GM23338 (cell line): ENCODE results near the gene CIROP. TPM values are rescaled to one million over a fixed set of nuclear protein-coding genes. Genes with fewer than 3 reads are reported as not detected.

Experiments
- ATAC-seq: fragments of 200-7000 bp; cut with Tn5 transposase; 3 replicates; pipeline ENCODE4 v1.9.1; 2020
- DNase-seq: peaks from one replicate; pipeline ENCODE4 v3.0.0-alpha.2; 2015; ENCODE audit warnings: low spot score
- H2AFZ ChIP-seq: fragments of 200-600 bp; sonication (generic); 2 replicates; pipeline ENCODE4 v1.8.0; 2016; ENCODE audit warnings: antibody characterized with exemption, mild to moderate bottlenecking, moderate library complexity
- H3F3A ChIP-seq: fragments of 200-600 bp; sonication (generic); replicated peaks from 2 replicates; pipeline ENCODE4 v1.8.0; 2017; ENCODE audit warnings: antibody characterized with exemption, mixed run types, low read depth
- H3K27ac ChIP-seq: fragments of 200-600 bp; sonication (generic); 2 replicates; pipeline ENCODE4 v1.6.1; 2016; ENCODE audit warnings: low read depth
- H3K27me3 ChIP-seq: fragments of 200-600 bp; sonication (generic); 2 replicates; pipeline ENCODE4 v1.8.0; 2016; ENCODE audit warnings: mild to moderate bottlenecking, mixed run types, moderate library complexity; ENCODE audit not compliant: insufficient read depth
- H3K36me3 ChIP-seq: fragments of 200-600 bp; sonication (generic); 2 replicates; pipeline ENCODE4 v1.8.0; 2016; ENCODE audit warnings: mild to moderate bottlenecking; ENCODE audit not compliant: insufficient read depth
- H3K4me1 ChIP-seq: fragments of 200-600 bp; sonication (generic); 2 replicates; pipeline ENCODE4 v1.8.0; 2016; ENCODE audit warnings: mild to moderate bottlenecking, moderate library complexity; ENCODE audit not compliant: insufficient read depth
- H3K4me2 ChIP-seq: fragments of 200-600 bp; sonication (generic); 2 replicates; pipeline ENCODE4 v1.7.1; 2017; ENCODE audit warnings: mixed run types
- H3K4me3 ChIP-seq: fragments of 200-600 bp; sonication (generic); 2 replicates; pipeline ENCODE4 v1.6.1; 2016; ENCODE audit warnings: mixed run types
- H3K79me2 ChIP-seq: fragments of 200-600 bp; sonication (generic); replicated peaks from 2 replicates; pipeline ENCODE4 v1.8.0; 2017; ENCODE audit warnings: mild to moderate bottlenecking; ENCODE audit not compliant: insufficient read depth
- H3K9me2 ChIP-seq: fragments of 200-600 bp; sonication (generic); 2 replicates; pipeline ENCODE4 v1.8.0; 2017; ENCODE audit not compliant: insufficient read depth
- H4K20me1 ChIP-seq: fragments of 200-600 bp; sonication (generic); replicated peaks from 2 replicates; pipeline ENCODE4 v1.8.0; 2017; ENCODE audit warnings: mild to moderate bottlenecking; ENCODE audit not compliant: insufficient read depth
- H3K27ac Mint-ChIP-seq: 2 replicates; pipeline ENCODE4 v1.8.0; 2020; ENCODE audit warnings: inconsistent platforms, mild to moderate bottlenecking, moderate library complexity, mixed read lengths
- H3K27me3 Mint-ChIP-seq: 3 replicates; pipeline ENCODE4 v1.8.0; 2022; ENCODE audit warnings: low read depth, mild to moderate bottlenecking, moderate library complexity, mixed read lengths, inconsistent platforms; ENCODE audit not compliant: insufficient read depth, poor library complexity
- H3K36me3 Mint-ChIP-seq: 3 replicates; pipeline ENCODE4 v1.8.0; 2021; ENCODE audit warnings: low read depth, mild to moderate bottlenecking, inconsistent platforms, moderate library complexity, mixed read lengths
- H3K4me1 Mint-ChIP-seq: 3 replicates; pipeline ENCODE4 v1.8.0; 2020; ENCODE audit warnings: mild to moderate bottlenecking, inconsistent platforms, mixed read lengths
- H3K4me3 Mint-ChIP-seq: 3 replicates; pipeline ENCODE4 v1.8.0; 2021; ENCODE audit warnings: moderate library complexity, mild to moderate bottlenecking, inconsistent platforms, mixed read lengths
- H3K9me3 Mint-ChIP-seq: 3 replicates; pipeline ENCODE4 v1.8.0; 2020; ENCODE audit warnings: moderate library complexity, mild to moderate bottlenecking, inconsistent platforms, mixed read lengths
- CREB1 ChIP-seq: fragments of 250-450 bp; sonication (Bioruptor Pico); IDR thresholded peaks from 2 replicates; pipeline ENCODE4 v1.5.0; 2020; ENCODE audit warnings: low read depth, mild to moderate bottlenecking, moderate library complexity
- EZH2phosphoT487 ChIP-seq: fragments of 200-600 bp; sonication (generic); IDR thresholded peaks from one replicate; pipeline ENCODE4 v1.8.1; 2018; ENCODE audit warnings: antibody characterized with exemption; ENCODE audit not compliant: unreplicated experiment
- JUNB ChIP-seq: IDR thresholded peaks from one replicate; pipeline ENCODE4 v1.6.1; 2016; ENCODE audit warnings: antibody characterized with exemption; ENCODE audit not compliant: unreplicated experiment
- NANOG ChIP-seq: IDR thresholded peaks from 2 replicates; pipeline ENCODE4 v1.6.1; 2016; ENCODE audit warnings: antibody characterized with exemption, borderline replicate concordance
- STAT1 ChIP-seq: IDR thresholded peaks from one replicate; pipeline ENCODE4 v1.6.1; 2016; ENCODE audit warnings: antibody characterized with exemption; ENCODE audit not compliant: unreplicated experiment
- ZNF114 ChIP-seq: fragments of 250-450 bp; sonication (Bioruptor Pico); IDR thresholded peaks from 2 replicates; pipeline ENCODE4 v1.5.0; 2020; ENCODE audit warnings: mild to moderate bottlenecking, moderate library complexity
- ZNF331 ChIP-seq: fragments of 250-450 bp; sonication (Bioruptor Pico); IDR thresholded peaks from 2 replicates; pipeline ENCODE4 v1.5.0; 2020; ENCODE audit warnings: low read depth, mild to moderate bottlenecking, moderate library complexity
- polyA plus RNA-seq: library from polyadenylated mRNA; unstranded; fragments of >200 nt; fragmentation: Nextera tagmentation; extraction: Ambion mirVana; gene quantifications from 2 replicates; pipeline ENCODE4 v1.2.1, GENCODE V29; 2016
- total RNA-seq: library from RNA; depleted of rRNA; stranded (reverse); fragments of >200 nt; shearing (Covaris generic); gene quantifications from 2 replicates; pipeline ENCODE4 v1.2.3, GENCODE V29; 2014
- TF ChIP-seq, protein P1 (sequence below): IDR thresholded peaks from one replicate; pipeline ENCODE4 v1.6.1; 2018; ENCODE audit warnings: antibody characterized with exemption; ENCODE audit not compliant: unreplicated experiment
- TF ChIP-seq, protein P2 (sequence below), 2 experiments: fragments of 200-600 bp in 1 of 2; sonication (generic) in 1 of 2; conservative IDR thresholded peaks; 2 replicates each; pipeline versions ENCODE4 v1.5.1 to v1.6.1; 2016 to 2017; ENCODE audit warnings: antibody characterized with exemption in 2 of 2, low read depth in 2 of 2, mild to moderate bottlenecking in 2 of 2, moderate library complexity in 1 of 2
- TF ChIP-seq, protein P3 (sequence below): IDR thresholded peaks from 2 replicates; pipeline ENCODE4 v1.6.1; 2016; ENCODE audit warnings: antibody characterized with exemption
- TF ChIP-seq, protein P4 (sequence below): fragments of 250-450 bp; sonication (Bioruptor Pico); IDR thresholded peaks from 2 replicates; pipeline ENCODE4 v1.5.0; 2020; ENCODE audit warnings: mild to moderate bottlenecking, moderate library complexity

CIROP gene
- total and polyA plus RNA-seq, 2 experiments from 2014 or later = not detected

DNA sequence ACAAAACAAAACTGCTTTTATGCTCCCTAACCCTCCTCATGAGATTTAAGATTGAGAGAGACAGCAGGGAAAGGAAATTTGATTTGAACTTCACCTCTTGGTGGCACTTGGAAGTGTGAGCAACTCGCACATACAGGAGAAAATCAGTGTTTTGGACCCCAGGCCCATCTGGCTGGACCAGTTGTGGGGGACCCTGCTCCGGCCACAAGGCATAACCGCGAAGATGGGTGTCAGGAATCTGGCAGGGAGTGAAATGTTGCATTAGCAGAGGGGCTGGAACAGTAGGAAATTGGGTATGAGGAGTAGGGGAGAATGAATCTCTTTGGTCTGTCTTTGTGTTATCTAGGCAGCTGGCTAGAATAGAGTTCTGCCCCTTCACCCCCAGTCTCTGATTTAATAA, 1.2 kb downstream of the CIROP start (continued):
- TF ChIP-seq, protein P1, sequence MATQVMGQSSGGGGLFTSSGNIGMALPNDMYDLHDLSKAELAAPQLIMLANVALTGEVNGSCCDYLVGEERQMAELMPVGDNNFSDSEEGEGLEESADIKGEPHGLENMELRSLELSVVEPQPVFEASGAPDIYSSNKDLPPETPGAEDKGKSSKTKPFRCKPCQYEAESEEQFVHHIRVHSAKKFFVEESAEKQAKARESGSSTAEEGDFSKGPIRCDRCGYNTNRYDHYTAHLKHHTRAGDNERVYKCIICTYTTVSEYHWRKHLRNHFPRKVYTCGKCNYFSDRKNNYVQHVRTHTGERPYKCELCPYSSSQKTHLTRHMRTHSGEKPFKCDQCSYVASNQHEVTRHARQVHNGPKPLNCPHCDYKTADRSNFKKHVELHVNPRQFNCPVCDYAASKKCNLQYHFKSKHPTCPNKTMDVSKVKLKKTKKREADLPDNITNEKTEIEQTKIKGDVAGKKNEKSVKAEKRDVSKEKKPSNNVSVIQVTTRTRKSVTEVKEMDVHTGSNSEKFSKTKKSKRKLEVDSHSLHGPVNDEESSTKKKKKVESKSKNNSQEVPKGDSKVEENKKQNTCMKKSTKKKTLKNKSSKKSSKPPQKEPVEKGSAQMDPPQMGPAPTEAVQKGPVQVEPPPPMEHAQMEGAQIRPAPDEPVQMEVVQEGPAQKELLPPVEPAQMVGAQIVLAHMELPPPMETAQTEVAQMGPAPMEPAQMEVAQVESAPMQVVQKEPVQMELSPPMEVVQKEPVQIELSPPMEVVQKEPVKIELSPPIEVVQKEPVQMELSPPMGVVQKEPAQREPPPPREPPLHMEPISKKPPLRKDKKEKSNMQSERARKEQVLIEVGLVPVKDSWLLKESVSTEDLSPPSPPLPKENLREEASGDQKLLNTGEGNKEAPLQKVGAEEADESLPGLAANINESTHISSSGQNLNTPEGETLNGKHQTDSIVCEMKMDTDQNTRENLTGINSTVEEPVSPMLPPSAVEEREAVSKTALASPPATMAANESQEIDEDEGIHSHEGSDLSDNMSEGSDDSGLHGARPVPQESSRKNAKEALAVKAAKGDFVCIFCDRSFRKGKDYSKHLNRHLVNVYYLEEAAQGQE = no peak
- TF ChIP-seq CREB1 (CRISPR knock-in tag) (no peak), STAT1 (no peak), ZNF331 (CRISPR knock-in tag) (no peak), NANOG (no peak), JUNB (no peak)
- TF ChIP-seq, protein P2, sequence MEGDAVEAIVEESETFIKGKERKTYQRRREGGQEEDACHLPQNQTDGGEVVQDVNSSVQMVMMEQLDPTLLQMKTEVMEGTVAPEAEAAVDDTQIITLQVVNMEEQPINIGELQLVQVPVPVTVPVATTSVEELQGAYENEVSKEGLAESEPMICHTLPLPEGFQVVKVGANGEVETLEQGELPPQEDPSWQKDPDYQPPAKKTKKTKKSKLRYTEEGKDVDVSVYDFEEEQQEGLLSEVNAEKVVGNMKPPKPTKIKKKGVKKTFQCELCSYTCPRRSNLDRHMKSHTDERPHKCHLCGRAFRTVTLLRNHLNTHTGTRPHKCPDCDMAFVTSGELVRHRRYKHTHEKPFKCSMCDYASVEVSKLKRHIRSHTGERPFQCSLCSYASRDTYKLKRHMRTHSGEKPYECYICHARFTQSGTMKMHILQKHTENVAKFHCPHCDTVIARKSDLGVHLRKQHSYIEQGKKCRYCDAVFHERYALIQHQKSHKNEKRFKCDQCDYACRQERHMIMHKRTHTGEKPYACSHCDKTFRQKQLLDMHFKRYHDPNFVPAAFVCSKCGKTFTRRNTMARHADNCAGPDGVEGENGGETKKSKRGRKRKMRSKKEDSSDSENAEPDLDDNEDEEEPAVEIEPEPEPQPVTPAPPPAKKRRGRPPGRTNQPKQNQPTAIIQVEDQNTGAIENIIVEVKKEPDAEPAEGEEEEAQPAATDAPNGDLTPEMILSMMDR (conservative IDR thresholded peaks at IDR 0.05; ENCODE audit: low read depth in 2 of 2) = no peak
- TF ChIP-seq, protein P3, sequence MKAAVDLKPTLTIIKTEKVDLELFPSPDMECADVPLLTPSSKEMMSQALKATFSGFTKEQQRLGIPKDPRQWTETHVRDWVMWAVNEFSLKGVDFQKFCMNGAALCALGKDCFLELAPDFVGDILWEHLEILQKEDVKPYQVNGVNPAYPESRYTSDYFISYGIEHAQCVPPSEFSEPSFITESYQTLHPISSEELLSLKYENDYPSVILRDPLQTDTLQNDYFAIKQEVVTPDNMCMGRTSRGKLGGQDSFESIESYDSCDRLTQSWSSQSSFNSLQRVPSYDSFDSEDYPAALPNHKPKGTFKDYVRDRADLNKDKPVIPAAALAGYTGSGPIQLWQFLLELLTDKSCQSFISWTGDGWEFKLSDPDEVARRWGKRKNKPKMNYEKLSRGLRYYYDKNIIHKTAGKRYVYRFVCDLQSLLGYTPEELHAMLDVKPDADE = no peak

DNA sequence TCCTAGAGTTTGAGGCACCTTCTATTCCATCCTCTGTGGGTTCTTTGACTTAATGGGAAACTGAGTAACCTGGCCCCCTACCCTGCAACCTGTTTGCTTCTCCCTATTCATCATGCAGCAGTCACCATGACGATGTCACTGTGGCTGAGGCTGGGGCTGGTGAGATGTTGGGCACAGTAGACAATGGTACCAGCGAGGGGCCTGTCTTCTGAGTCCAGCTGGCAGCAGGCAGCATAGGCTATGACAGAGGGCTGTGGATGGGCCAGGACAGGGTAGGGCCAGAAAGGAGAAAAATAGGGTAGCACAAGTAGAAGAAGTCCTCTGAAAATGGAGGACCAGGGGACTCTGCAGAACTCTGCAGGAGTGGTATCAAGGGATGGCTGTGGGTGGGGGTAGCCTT, 2.0 kb downstream of the CIROP start:
- Histone ChIP-seq H3F3A (no peaks in the 10 kb centered on the region), H3K27me3 (no peaks in the 10 kb centered on the region), H4K20me1 (peaks cover 13% of the 10 kb centered on the region; the same call in 1 of the 2 replicates), H3K36me3 (peaks cover 7% of the 10 kb centered on the region; the same call in 1 of the 2 replicates), H3K9me2 (0 out of 2 replicates have a peak, but pooled peaks cover 4% of the 10 kb centered on the region), H2AFZ (no peak overlapping the region), H3K27ac (no peak overlapping the region), H3K79me2 (peaks cover 11% of the 10 kb centered on the region), H3K4me1 (peaks cover 12% of the 10 kb centered on the region), H3K4me3 (no peak overlapping the region), H3K4me2 (no peak overlapping the region)
- H3K9me3 Mint-ChIP-seq = no peaks in the 10 kb centered on the region; the same call in 2 of the 3 replicates
- H3K27me3 Mint-ChIP-seq = peaks cover 17% of the 10 kb centered on the region
- H3K4me3 Mint-ChIP-seq = no peak overlapping the region
- DNase-seq (no peak), ATAC-seq (no peak)
- H3K27ac Mint-ChIP-seq = no peak overlapping the region
- peaks cover 32% of the 10 kb centered on the region for H3K4me1 Mint-ChIP-seq
- peaks cover 14% of the 10 kb centered on the region for H3K36me3 Mint-ChIP-seq
- no peak for TF ChIP-seq CREB1 (CRISPR knock-in tag)
- TF ChIP-seq ZNF331 (CRISPR knock-in tag) = no peak
- TF ChIP-seq ZNF114 (CRISPR knock-in tag) = no peak
- no peak for TF ChIP-seq EZH2phosphoT487
- TF ChIP-seq, protein P4, sequence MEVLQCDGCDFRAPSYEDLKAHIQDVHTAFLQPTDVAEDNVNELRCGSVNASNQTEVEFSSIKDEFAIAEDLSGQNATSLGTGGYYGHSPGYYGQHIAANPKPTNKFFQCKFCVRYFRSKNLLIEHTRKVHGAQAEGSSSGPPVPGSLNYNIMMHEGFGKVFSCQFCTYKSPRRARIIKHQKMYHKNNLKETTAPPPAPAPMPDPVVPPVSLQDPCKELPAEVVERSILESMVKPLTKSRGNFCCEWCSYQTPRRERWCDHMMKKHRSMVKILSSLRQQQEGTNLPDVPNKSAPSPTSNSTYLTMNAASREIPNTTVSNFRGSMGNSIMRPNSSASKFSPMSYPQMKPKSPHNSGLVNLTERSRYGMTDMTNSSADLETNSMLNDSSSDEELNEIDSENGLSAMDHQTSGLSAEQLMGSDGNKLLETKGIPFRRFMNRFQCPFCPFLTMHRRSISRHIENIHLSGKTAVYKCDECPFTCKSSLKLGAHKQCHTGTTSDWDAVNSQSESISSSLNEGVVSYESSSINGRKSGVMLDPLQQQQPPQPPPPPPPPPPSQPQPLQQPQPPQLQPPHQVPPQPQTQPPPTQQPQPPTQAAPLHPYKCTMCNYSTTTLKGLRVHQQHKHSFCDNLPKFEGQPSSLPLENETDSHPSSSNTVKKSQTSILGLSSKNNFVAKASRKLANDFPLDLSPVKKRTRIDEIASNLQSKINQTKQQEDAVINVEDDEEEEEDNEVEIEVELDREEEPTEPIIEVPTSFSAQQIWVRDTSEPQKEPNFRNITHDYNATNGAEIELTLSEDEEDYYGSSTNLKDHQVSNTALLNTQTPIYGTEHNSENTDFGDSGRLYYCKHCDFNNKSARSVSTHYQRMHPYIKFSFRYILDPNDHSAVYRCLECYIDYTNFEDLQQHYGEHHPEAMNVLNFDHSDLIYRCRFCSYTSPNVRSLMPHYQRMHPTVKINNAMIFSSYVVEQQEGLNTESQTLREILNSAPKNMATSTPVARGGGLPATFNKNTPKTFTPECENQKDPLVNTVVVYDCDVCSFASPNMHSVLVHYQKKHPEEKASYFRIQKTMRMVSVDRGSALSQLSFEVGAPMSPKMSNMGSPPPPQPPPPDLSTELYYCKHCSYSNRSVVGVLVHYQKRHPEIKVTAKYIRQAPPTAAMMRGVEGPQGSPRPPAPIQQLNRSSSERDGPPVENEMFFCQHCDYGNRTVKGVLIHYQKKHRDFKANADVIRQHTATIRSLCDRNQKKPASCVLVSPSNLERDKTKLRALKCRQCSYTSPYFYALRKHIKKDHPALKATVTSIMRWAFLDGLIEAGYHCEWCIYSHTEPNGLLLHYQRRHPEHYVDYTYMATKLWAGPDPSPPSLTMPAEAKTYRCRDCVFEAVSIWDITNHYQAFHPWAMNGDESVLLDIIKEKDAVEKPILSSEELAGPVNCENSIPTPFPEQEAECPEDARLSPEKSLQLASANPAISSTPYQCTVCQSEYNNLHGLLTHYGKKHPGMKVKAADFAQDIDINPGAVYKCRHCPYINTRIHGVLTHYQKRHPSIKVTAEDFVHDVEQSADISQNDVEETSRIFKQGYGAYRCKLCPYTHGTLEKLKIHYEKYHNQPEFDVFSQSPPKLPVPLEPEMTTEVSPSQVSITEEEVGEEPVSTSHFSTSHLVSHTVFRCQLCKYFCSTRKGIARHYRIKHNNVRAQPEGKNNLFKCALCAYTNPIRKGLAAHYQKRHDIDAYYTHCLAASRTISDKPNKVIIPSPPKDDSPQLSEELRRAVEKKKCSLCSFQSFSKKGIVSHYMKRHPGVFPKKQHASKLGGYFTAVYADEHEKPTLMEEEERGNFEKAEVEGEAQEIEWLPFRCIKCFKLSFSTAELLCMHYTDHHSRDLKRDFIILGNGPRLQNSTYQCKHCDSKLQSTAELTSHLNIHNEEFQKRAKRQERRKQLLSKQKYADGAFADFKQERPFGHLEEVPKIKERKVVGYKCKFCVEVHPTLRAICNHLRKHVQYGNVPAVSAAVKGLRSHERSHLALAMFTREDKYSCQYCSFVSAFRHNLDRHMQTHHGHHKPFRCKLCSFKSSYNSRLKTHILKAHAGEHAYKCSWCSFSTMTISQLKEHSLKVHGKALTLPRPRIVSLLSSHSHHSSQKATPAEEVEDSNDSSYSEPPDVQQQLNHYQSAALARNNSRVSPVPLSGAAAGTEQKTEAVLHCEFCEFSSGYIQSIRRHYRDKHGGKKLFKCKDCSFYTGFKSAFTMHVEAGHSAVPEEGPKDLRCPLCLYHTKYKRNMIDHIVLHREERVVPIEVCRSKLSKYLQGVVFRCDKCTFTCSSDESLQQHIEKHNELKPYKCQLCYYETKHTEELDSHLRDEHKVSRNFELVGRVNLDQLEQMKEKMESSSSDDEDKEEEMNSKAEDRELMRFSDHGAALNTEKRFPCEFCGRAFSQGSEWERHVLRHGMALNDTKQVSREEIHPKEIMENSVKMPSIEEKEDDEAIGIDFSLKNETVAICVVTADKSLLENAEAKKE (CRISPR knock-in tag) = no peak
